Right lobe of liver (tissue), 6 donors: ENCODE results near the gene MAJIN. TPM values are rescaled to one million over a fixed set of nuclear protein-coding genes. Genes with fewer than 3 reads are reported as not detected.
A peak's percentile ranks its signal among the peaks of the same experiment; 100 is the strongest.
"Not testable (repeated sequence)": the region's sequence is repeated elsewhere in the genome, so short reads cannot be mapped to it uniquely, and the experiment has no call there.

ENCODE experiments used
- ATAC-seq, 4 donors: fragments of 200-7000 bp; cut with Tn5 transposase; one replicate each; pipeline ENCODE4 v1.9.1; 2020; ENCODE audit warnings: mild to moderate bottlenecking in 4 of 4, moderate library complexity in 4 of 4
- DNase-seq, 3 donors: peaks; one replicate each; pipeline ENCODE4 v3.0.0-alpha.2; 2020
- H3K27ac ChIP-seq, 3 donors: fragments of 200-600 bp; one replicate each; pipeline ENCODE4 v1.8.0; 2022
- H3K27me3 ChIP-seq, 2 donors: fragments of 200-600 bp; one replicate each; pipeline ENCODE4 v1.8.0; 2022
- H3K36me3 ChIP-seq, 4 donors: fragments of 200-600 bp; sonication (generic) in 1 of 4; one replicate each; pipeline versions ENCODE4 v1.5.1 to v1.8.0; 2017 to 2022; ENCODE audit warnings: control low read depth in 1 of 4
- H3K4me1 ChIP-seq, 4 donors: fragments of 200-600 bp; sonication (generic) in 1 of 4; one replicate each; pipeline versions ENCODE4 v1.5.1 to v1.8.0; 2017 to 2022; ENCODE audit warnings: control low read depth in 1 of 4
- H3K4me3 ChIP-seq, 3 donors: fragments of 200-600 bp; one replicate each; pipeline ENCODE4 v1.8.0; 2022
- H3K9me3 ChIP-seq, 4 donors: fragments of 200-600 bp; sonication (generic) in 1 of 4; one replicate each; pipeline versions ENCODE4 v1.5.1 to v1.8.0; 2017 to 2022; ENCODE audit warnings: control low read depth in 1 of 4
- CTCF ChIP-seq, 4 donors: fragments of 200-600 bp in 3 of 4; fragments of 450-650 bp in 1 of 4; IDR thresholded peaks; one replicate each; pipeline versions ENCODE4 v1.5.1 to v1.8.0; 2016 to 2022; ENCODE audit warnings: antibody characterized with exemption in 4 of 4, mild to moderate bottlenecking in 2 of 4
- POLR2A ChIP-seq: fragments of 450-650 bp; IDR thresholded peaks from one replicate; pipeline ENCODE4 v1.6.1; 2017; ENCODE audit warnings: antibody characterized with exemption, mild to moderate bottlenecking
- WGBS: methylation state at CpG from one replicate; pipeline ENCODE4 v1.1.6; 2018; ENCODE audit warnings: low coverage, low lambda C conversion rate; ENCODE audit not compliant: insufficient coverage; ENCODE audit errors: missing lambda C conversion rate; 5-methylcytosine and 5-hydroxymethylcytosine counted together
- intact Hi-C, 2 donors: fragments of 100-400 bp; cut with DNase I; formaldehyde crosslinking; loops; one replicate each; pipeline versions ENCODE4 v1.11.2 to v1.14.1; 2022
- total RNA-seq, 6 experiments: library from RNA; depleted of rRNA in 2 of 6; stranded (reverse); fragments of >200 nt in 2 of 6; fragmentation: NEBNext Ultra II Directional in 3 of 6; extraction: Animal tissue kit (Norgen Biotek cat#: 25700) in 3 of 6; gene quantifications; one replicate each; pipeline versions ENCODE4 v1.1.0 to v1.2.4, GENCODE V29; 2016 to 2023
- donor health status: DM: no; HTN: yes; CAD: no.
- donor health status: DM: no; HTN: no; CAD: no.
- donor health status: DM: no; HTN: no; CAD: no.
- donor health status: DM: no; HTN: yes; CAD: no.
- donor health status: DM: no; HTN: yes; CAD: no.

Gene MAJIN
- total RNA-seq, 6 experiments from 2014 or later: 0.33 to 0.86 TPM; not detected in 4

GRCh38 chr11:65013130-65013887 is 41.4 kb upstream of the MAJIN start:
- Histone ChIP-seq H3K9me3 (no peaks in the 10 kb centered on the region), H3K27me3 (no peaks in the 10 kb centered on the region), H3K36me3 (no peaks in the 10 kb centered on the region), H3K4me1 (peaks cover 0 to 6% (median 0%) of the 10 kb centered on the region in 4 donors), H3K27ac (peak overlapping the region; percentile 92 to 94 (median 94)), H3K4me3 (peak overlapping the region; percentile 76 to 90 (median 81))
- peak; percentile 78 to 87 (median 84) for TF ChIP-seq CTCF (IDR thresholded peaks at IDR 0.05)
- peak; percentile 52 for TF ChIP-seq POLR2A
- 7% methylated on average over 10 of the region's 22 CpGs for WGBS
- peak; percentile 91 to 94 (median 94) for ATAC-seq
- peak; percentile 89 to 91 (median 91) for DNase-seq
- intact Hi-C loops: no loop called here

GRCh38 chr11:65008873-65009272 is 37.0 kb upstream of the MAJIN start:
- TF ChIP-seq POLR2A: no peak
- TF ChIP-seq CTCF (IDR thresholded peaks at IDR 0.05): no peak
- no peaks in the 10 kb centered on the region for H3K9me3 ChIP-seq
- no peak overlapping the region for H3K4me3 ChIP-seq
- intact Hi-C loops: no loop called here
- ATAC-seq (no peak), DNase-seq (no peak)
- H3K27ac ChIP-seq: no peak overlapping the region
- 93% methylated on average over 2 of the region's 2 CpGs for WGBS
- H3K36me3 ChIP-seq: no peaks in the 10 kb centered on the region
- H3K27me3 ChIP-seq: no peaks in the 10 kb centered on the region
- H3K4me1 ChIP-seq: peaks cover 0 to 6% (median 0%) of the 10 kb centered on the region in 4 donors

- ATAC-seq (no peak), DNase-seq (no peak)
- H3K4me1 ChIP-seq: peaks cover 0 to 2% (median 0%) of the 10 kb centered on the region in 4 donors
- TF ChIP-seq CTCF (IDR thresholded peaks at IDR 0.05) (no peak), POLR2A (no peak)
- H3K27me3 ChIP-seq: no peaks in the 10 kb centered on the region
- intact Hi-C loops: no loop called here
- 60% methylated on average over 3 of the region's 7 CpGs for WGBS
- H3K27ac ChIP-seq: no peak overlapping the region
- no peaks in the 10 kb centered on the region for H3K9me3 ChIP-seq
- no peak overlapping the region for H3K4me3 ChIP-seq
- H3K36me3 ChIP-seq: no peaks in the 10 kb centered on the region
These were observed 36.1 kb upstream of the MAJIN start for GRCh38 chr11:65008016-65008415.

- H3K4me3 ChIP-seq, ATAC-seq, H3K9me3 ChIP-seq, DNase-seq, H3K4me1 ChIP-seq, H3K27ac ChIP-seq, intact Hi-C loops, H3K36me3 ChIP-seq, H3K27me3 ChIP-seq: not testable (repeated sequence)
- WGBS: 50% methylated on average over 3 of the region's 3 CpGs
These were observed 32.1 kb upstream of the MAJIN start for GRCh38 chr11:65003968-65004367.

GRCh38 chr11:65003282-65003681 is 31.4 kb upstream of the MAJIN start:
- Histone ChIP-seq H3K4me3 (no peak overlapping the region), H3K27ac (no peak overlapping the region), H3K4me1 (no peaks in the 10 kb centered on the region), H3K9me3 (no peaks in the 10 kb centered on the region), H3K36me3 (no peaks in the 10 kb centered on the region), H3K27me3 (no peaks in the 10 kb centered on the region)
- intact Hi-C loops: no loop called here
- TF ChIP-seq POLR2A: no peak
- TF ChIP-seq CTCF (IDR thresholded peaks at IDR 0.05): no peak
- WGBS: 83% methylated on average over 1 of the region's 7 CpGs
- ATAC-seq: no peak
- no peak for DNase-seq
